ENCODE measurements around the gene HIP1.
A peak's percentile ranks its signal among the peaks of the same experiment; 100 is the strongest.
"Not testable (repeated sequence)": the region's sequence is repeated elsewhere in the genome, so short reads cannot be mapped to it uniquely, and the experiment has no call there.

HIP1 gene

GRCh38 chr7:75616421-75617167, 122.1 kb downstream of the HIP1 start:
- DNase-seq (ENCODE audit: low spot score) = no peak

GRCh38 chr7:75614401-75614800, 124.3 kb downstream of the HIP1 start:
- DNase-seq (ENCODE audit: low spot score) = no peak

GRCh38 chr7:75613351-75613750, 125.4 kb downstream of the HIP1 start:
- no peak for DNase-seq (ENCODE audit: low spot score)

- peak; percentile 48 for DNase-seq (ENCODE audit: low spot score)
Observed at GRCh38 chr7:75611557-75612178, 127.1 kb downstream of the HIP1 start.

GRCh38 chr7:75609416-75609815, 129.3 kb downstream of the HIP1 start:
- DNase-seq (ENCODE audit: low spot score) = not testable (repeated sequence)

GRCh38 chr7:75608451-75609122, 130.2 kb downstream of the HIP1 start:
- DNase-seq (ENCODE audit: low spot score) = no peak

GRCh38 chr7:75604408-75604807, 134.3 kb downstream of the HIP1 start:
- no peak for DNase-seq (ENCODE audit: low spot score)

GRCh38 chr7:75602831-75603230, 135.9 kb downstream of the HIP1 start:
- not testable (repeated sequence) for DNase-seq (ENCODE audit: low spot score)

GRCh38 chr7:75601539-75601938, 137.2 kb downstream of the HIP1 start:
- DNase-seq (ENCODE audit: low spot score) = no peak

GRCh38 chr7:75600748-75601147, 138.0 kb downstream of the HIP1 start:
- not testable (repeated sequence) for DNase-seq (ENCODE audit: low spot score)

- DNase-seq (ENCODE audit: low spot score) = peak; percentile 91
Observed at GRCh38 chr7:75599244-75599781, 139.4 kb downstream of the HIP1 start.

GRCh38 chr7:75596727-75597614, 141.8 kb downstream of the HIP1 start:
- DNase-seq (ENCODE audit: low spot score) = no peak

- no peak for DNase-seq (ENCODE audit: low spot score)
Observed at GRCh38 chr7:75595766-75596165, 143.0 kb downstream of the HIP1 start.

- DNase-seq (ENCODE audit: low spot score) = not testable (repeated sequence)
Observed at GRCh38 chr7:75593500-75594184, 145.1 kb downstream of the HIP1 start.

- DNase-seq (ENCODE audit: low spot score) = no peak
Observed at GRCh38 chr7:75591467-75592255, 147.1 kb downstream of the HIP1 start.

- no peak for DNase-seq (ENCODE audit: low spot score)
Observed at GRCh38 chr7:75590373-75591005, 148.3 kb downstream of the HIP1 start.

- no peak for DNase-seq (ENCODE audit: low spot score)
Observed at GRCh38 chr7:75584354-75584753, 154.4 kb downstream of the HIP1 start.

- no peak for DNase-seq (ENCODE audit: low spot score)
Observed at GRCh38 chr7:75583255-75583654, 155.5 kb downstream of the HIP1 start.

GRCh38 chr7:75579899-75580298, 158.8 kb downstream of the HIP1 start:
- no peak for DNase-seq (ENCODE audit: low spot score)

- DNase-seq (ENCODE audit: low spot score) = no peak
Observed at GRCh38 chr7:75578081-75578480, 160.7 kb downstream of the HIP1 start.

All from D341Med (cell line).